A549 (cell line): ENCODE data around the gene CASP9. TPM values are rescaled to one million over a fixed set of nuclear protein-coding genes. Genes with fewer than 3 reads are reported as not detected.

Source experiments
- ATAC-seq, 2 experiments: fragments of 200-7000 bp in 1 of 2; fragments of >200 bp in 1 of 2; cut with Nextera tagmentation in 1 of 2; cut with Tn5 transposase in 1 of 2; 3 replicates each; pipeline versions ENCODE4 v1.8.0 to v1.9.1; 2018 to 2020; ENCODE audit warnings: mild to moderate bottlenecking in 1 of 2, moderate library complexity in 1 of 2
- CTCF ChIA-PET: fragments of 300-600 bp; sonication (Branson Sonifier 250); formaldehyde crosslinking; extraction: SDS; loops from one replicate; lab custom pipeline; 2021; ENCODE audit warnings: antibody characterized with exemption, inconsistent platforms; lab: Yijun Ruan, JAX
- POLR2A ChIA-PET: fragments of 350-600 bp; formaldehyde crosslinking; extraction: SDS; loops from one replicate; lab custom pipeline; 2021; ENCODE audit warnings: antibody characterized with exemption, inconsistent platforms; lab: Yijun Ruan, JAX
- DNase-seq, 2 experiments: peaks; one replicate each; pipeline versions ENCODE4 v3.0.0 to v3.0.0-alpha.2; 2011 to 2016; ENCODE audit warnings: low read depth in 1 of 2, low spot score in 1 of 2
- FAIRE-seq: peaks from 2 replicates; lab custom pipeline; 2011; peaks lifted over from hg19 to GRCh38; lab: Jason Lieb, UNC
- H3K27ac ChIP-seq, 2 experiments: fragments of >200 bp; sonication (Bioruptor Twin); formaldehyde crosslinking; 3 replicates each; pipeline ENCODE4 v1.5.1; 2016 to 2017
- H3K4me1 ChIP-seq: fragments of >200 bp; sonication (Bioruptor Twin); formaldehyde crosslinking; 3 replicates; pipeline ENCODE4 v1.6.1; 2016
- H3K4me2 ChIP-seq: fragments of >200 bp; sonication (Bioruptor Twin); formaldehyde crosslinking; 3 replicates; pipeline ENCODE4 v1.6.1; 2016
- H3K4me3 ChIP-seq: fragments of >200 bp; sonication (Bioruptor Twin); formaldehyde crosslinking; 3 replicates; pipeline ENCODE4 v1.5.1; 2016
- H3K9me3 ChIP-seq: fragments of >200 bp; sonication (Bioruptor Twin); formaldehyde crosslinking; 3 replicates; pipeline ENCODE4 v1.6.1; 2016
- BHLHE40 ChIP-seq: IDR thresholded peaks from 2 replicates; pipeline ENCODE4 v1.6.1; 2012; ENCODE audit warnings: low read depth, low read length, inconsistent platforms
- CHD4 ChIP-seq: fragments of 200-600 bp; sonication (generic); IDR thresholded peaks from 2 replicates; pipeline ENCODE4 v1.6.1; 2016; ENCODE audit warnings: antibody characterized with exemption, mild to moderate bottlenecking, borderline replicate concordance
- E2F6 ChIP-seq: IDR thresholded peaks from 2 replicates; pipeline ENCODE4 v1.6.1; 2012; ENCODE audit warnings: low read depth, borderline replicate concordance
- EHF ChIP-seq: fragments of 250-450 bp; sonication (Bioruptor Pico); IDR thresholded peaks from 2 replicates; pipeline ENCODE4 v1.5.0; 2020; ENCODE audit warnings: mild to moderate bottlenecking
- ELK1 ChIP-seq: fragments of 150-350 bp; IDR thresholded peaks from 2 replicates; pipeline ENCODE4 v1.6.1; 2014; ENCODE audit warnings: low read depth, mild to moderate bottlenecking, low read length
- FOSL2 ChIP-seq, 2 experiments: fragments of 450-650 bp in 1 of 2; fragments of >200 bp in 1 of 2; sonication (Bioruptor Twin) in 1 of 2; formaldehyde crosslinking; IDR thresholded peaks; 2 replicates each; pipeline versions ENCODE4 v1.5.0 to v1.6.1; 2016 to 2020; ENCODE audit warnings: mild to moderate bottlenecking in 1 of 2, moderate library complexity in 1 of 2
- KDM1A ChIP-seq: fragments of 200-600 bp; sonication (generic); IDR thresholded peaks from 2 replicates; pipeline ENCODE4 v1.6.1; 2016; ENCODE audit warnings: low read depth, mild to moderate bottlenecking
- KDM5A ChIP-seq: fragments of 200-600 bp; sonication (generic); IDR thresholded peaks from 2 replicates; pipeline ENCODE4 v1.6.1; 2016; ENCODE audit warnings: antibody characterized with exemption, mild to moderate bottlenecking
- MAFK ChIP-seq: fragments of 450-650 bp; IDR thresholded peaks from 2 replicates; pipeline ENCODE4 v1.6.1; 2014; ENCODE audit not compliant: partially characterized antibody
- MAZ ChIP-seq: fragments of 150-350 bp; IDR thresholded peaks from 2 replicates; pipeline ENCODE4 v1.6.1; 2014; ENCODE audit warnings: antibody characterized with exemption, low read depth, low read length, borderline replicate concordance
- PBX3 ChIP-seq: IDR thresholded peaks from 2 replicates; pipeline ENCODE4 v1.6.1; 2012
- PHF8 ChIP-seq: fragments of 200-600 bp; sonication (generic); IDR thresholded peaks from 2 replicates; pipeline ENCODE4 v1.6.1; 2016; ENCODE audit warnings: low read depth, mild to moderate bottlenecking, antibody characterized with exemption, moderate library complexity, borderline replicate concordance
- RARB ChIP-seq: fragments of 250-450 bp; sonication (Bioruptor Pico); IDR thresholded peaks from 2 replicates; pipeline ENCODE4 v1.8.0; 2021; ENCODE audit warnings: mild to moderate bottlenecking, moderate library complexity
- REST ChIP-seq: fragments of 200-600 bp; sonication (generic); IDR thresholded peaks from 2 replicates; pipeline ENCODE4 v1.6.1; 2016; ENCODE audit warnings: antibody characterized with exemption, mild to moderate bottlenecking, moderate library complexity
- RNF2 ChIP-seq: fragments of 200-600 bp; sonication (generic); IDR thresholded peaks from 2 replicates; pipeline ENCODE4 v1.6.1; 2016; ENCODE audit warnings: low read depth, mild to moderate bottlenecking, antibody characterized with exemption, moderate library complexity, borderline replicate concordance
- TP53 ChIP-seq: fragments of 250-450 bp; sonication (Bioruptor Pico); IDR thresholded peaks from 2 replicates; pipeline ENCODE4 v1.5.0; 2021; ENCODE audit warnings: mild to moderate bottlenecking, moderate library complexity
- WGBS: methylation state at CpG from one replicate; pipeline ENCODE4 v1.1.6; 2017; ENCODE audit errors: missing lambda C conversion rate; 5-methylcytosine and 5-hydroxymethylcytosine counted together
- polyA plus RNA-seq, 4 experiments: library from polyadenylated mRNA; depleted of rRNA in 3 of 4; stranded (reverse); fragments of >200 nt; fragmentation: RNase III in 1 of 4; extraction: RNeasy Plus Mini Kit Qiagen cat#74134 plus additional on column Dnase treatment in 1 of 4; gene quantifications; 2 replicates in 3 of 4; 3 replicates in 1 of 4; pipeline ENCODE4 v1.2.3, GENCODE V29; 2011 to 2017
- TF ChIP-seq, protein P1 (sequence below): fragments of >200 bp; sonication (Bioruptor Twin); formaldehyde crosslinking; IDR thresholded peaks from 3 replicates; pipeline ENCODE4 v1.6.1; 2016

CASP9 gene
- polyA plus RNA-seq, 2 of the 4 experiments (the other 2 are of a cell fraction): 11.0 to 16.1 TPM

DNA sequence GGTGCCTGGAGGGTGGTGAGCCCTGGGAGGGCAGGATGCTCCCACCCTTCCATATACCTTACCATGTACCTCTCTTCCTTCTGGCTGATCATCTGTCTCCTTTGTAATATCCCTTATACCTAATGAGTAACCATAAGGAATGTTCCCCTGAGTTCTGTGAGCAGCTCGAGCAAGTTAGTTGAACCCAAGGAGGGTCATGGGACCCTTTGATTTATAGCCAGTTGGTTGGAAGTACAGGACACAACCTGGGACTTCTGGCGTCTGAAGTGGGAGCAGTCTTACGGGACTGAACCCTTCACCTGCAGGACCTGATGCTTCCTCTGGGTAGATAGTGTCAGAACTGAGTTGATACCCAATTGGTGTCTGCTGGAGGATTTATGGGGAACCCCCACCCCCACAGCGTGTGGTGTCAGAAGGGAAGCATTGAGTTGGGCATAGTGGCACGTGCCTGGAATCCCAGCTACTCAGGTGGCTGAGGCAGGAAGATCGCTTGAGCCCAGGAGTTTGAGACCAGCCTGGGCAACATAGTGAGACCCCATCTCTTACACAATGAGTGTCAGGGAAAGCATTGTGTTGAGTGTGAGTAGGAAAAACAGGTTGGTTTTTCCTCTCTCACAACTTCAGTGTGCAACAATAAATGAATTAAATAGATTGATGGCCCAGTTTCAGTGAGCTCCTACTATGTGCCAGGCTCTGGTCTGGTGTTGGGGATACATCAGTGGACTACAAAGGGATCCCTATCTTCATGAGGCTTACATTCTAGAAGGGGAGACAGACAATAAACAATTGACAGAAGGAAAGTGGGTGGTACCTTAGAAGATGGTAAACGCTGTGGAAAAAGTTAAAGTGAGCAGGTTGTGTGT is 18.6 kb upstream of the CASP9 start (continued):
- TF ChIP-seq MAZ (no peak), BHLHE40 (no peak)
- TF ChIP-seq, all 56 proteins: peak for 0

DNA sequence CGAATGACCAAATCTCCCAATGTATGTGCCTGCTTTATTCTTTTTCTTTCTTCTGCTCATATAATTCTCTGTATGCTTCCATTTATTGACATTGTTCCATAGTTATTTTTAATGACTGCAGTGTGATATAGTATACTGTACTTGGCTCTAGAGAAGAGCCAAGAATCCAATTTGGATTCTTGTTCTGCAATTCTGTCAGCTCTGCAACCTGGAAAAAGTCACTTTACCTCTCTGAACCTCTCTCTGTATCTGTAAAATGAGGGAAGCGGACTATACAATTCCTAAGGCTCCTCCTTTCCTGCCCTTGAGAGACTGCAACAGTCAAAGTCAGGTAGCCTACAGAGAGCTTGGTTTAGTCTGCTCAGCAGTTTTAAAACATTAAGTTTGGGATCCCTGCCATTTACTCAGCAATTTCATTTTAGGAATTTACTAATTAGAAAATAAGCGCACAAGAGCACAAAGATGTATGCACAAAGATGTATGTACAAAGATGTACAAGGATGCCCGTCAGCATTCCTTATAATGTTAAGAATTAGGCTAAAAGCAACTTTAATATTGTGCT is 17.3 kb upstream of the CASP9 start:
- no peak for ATAC-seq
- Histone ChIP-seq H3K4me2 (no peak overlapping the region), H3K27ac (no peak overlapping the region), H3K4me1 (no peaks in the 10 kb centered on the region), H3K4me3 (no peak overlapping the region), H3K9me3 (no peaks in the 10 kb centered on the region)
- POLR2A ChIA-PET: no interaction called here
- CTCF ChIA-PET: no interaction called here
- 90% methylated on average over 4 of the region's 4 CpGs for WGBS
- peak; percentile 19 for TF ChIP-seq MAFK
- TF ChIP-seq KDM1A: no peak
- DNase-seq: no peak
- FAIRE-seq: no peak

DNA sequence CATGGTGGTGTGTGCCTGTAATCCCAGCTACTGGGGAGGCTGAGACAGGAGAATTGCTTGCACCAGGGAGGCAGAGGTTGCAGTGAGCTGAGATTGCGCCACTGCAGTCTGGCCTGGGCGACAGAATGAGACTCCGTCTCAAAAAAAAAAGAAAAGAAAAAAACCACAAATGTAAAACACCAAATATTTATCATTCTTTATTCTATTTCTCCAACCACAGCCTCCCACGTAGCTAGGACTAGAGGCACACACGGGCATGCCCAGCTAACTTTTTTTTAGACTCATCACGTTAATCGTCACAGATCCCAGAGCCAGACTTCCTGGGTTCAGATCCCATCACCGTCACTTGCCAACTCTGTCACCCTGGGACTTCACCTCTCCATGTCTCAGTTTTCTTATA is 16.2 kb upstream of the CASP9 start:
- no peak overlapping the region for H3K27ac ChIP-seq
- no peak overlapping the region for H3K4me3 ChIP-seq
- POLR2A ChIA-PET: no interaction called here
- FAIRE-seq (no peak), ATAC-seq (no peak), DNase-seq (no peak)
- CTCF ChIA-PET: no interaction called here
- WGBS: 94% methylated on average over 8 of the region's 8 CpGs
- TF ChIP-seq, protein P1, sequence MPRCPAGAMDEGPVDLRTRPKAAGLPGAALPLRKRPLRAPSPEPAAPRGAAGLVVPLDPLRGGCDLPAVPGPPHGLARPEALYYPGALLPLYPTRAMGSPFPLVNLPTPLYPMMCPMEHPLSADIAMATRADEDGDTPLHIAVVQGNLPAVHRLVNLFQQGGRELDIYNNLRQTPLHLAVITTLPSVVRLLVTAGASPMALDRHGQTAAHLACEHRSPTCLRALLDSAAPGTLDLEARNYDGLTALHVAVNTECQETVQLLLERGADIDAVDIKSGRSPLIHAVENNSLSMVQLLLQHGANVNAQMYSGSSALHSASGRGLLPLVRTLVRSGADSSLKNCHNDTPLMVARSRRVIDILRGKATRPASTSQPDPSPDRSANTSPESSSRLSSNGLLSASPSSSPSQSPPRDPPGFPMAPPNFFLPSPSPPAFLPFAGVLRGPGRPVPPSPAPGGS: no peak
- TF ChIP-seq E2F6: no peak
- no peak for TF ChIP-seq RARB (CRISPR knock-in tag)
- TF ChIP-seq RNF2: no peak
- no peak for TF ChIP-seq ELK1
- no peak for TF ChIP-seq PBX3
- TF ChIP-seq TP53 (CRISPR knock-in tag): no peak
- TF ChIP-seq PHF8: no peak
- no peak for TF ChIP-seq KDM5A
- no peak for TF ChIP-seq REST
- no peak for TF ChIP-seq MAZ
- no peak for TF ChIP-seq CHD4
- no peak for TF ChIP-seq FOSL2 (IDR thresholded peaks at IDR 0.05)
- TF ChIP-seq FOSL2 (CRISPR knock-in tag; IDR thresholded peaks at IDR 0.05): no peak
- no peak for TF ChIP-seq EHF (CRISPR knock-in tag)
- TF ChIP-seq KDM1A: no peak
- H3K9me3 ChIP-seq: no peaks in the 10 kb centered on the region
- H3K4me2 ChIP-seq: no peak overlapping the region
- no peaks in the 10 kb centered on the region for H3K4me1 ChIP-seq
